T-cell (primary cell): Measurements from ENCODE around the gene LARGE1. TPM values are rescaled to one million over a fixed set of nuclear protein-coding genes. Genes with fewer than 3 reads are reported as not detected.

Source experiments
- ATAC-seq, 4 experiments: fragments of 200-7000 bp in 3 of 4; fragments of 150-1000 bp in 1 of 4; cut with Tn5 transposase; replicated peaks in 1 of 4; 1 replicate in 3 of 4; 2 replicates in 1 of 4; pipeline ENCODE4 v1.10.0; 2021; ENCODE audit warnings: moderate library complexity in 3 of 4, mild to moderate bottlenecking in 2 of 4, moderate number of reproducible peaks in 1 of 4
- CTCF ChIA-PET, 2 donors: fragments of 300-600 bp; sonication (Branson Sonifier 250); formaldehyde crosslinking; loops; one replicate each; lab custom pipeline; 2022; ENCODE audit warnings: antibody characterized with exemption in 2 of 2; lab: Charles Lee
- POLR2A ChIA-PET, 2 donors: fragments of 300-600 bp; sonication (Branson Sonifier 250); formaldehyde crosslinking; loops; one replicate each; lab custom pipeline; 2022; ENCODE audit warnings: antibody characterized with exemption in 2 of 2; lab: Charles Lee
- DNase-seq, 35 experiments: peaks; one replicate each; pipeline versions ENCODE4 v3.0.0 to v3.0.0-alpha.2; 2013 to 2023
- H3K27ac ChIP-seq: one replicate; pipeline ENCODE4 v1.5.1; 2013; ENCODE audit warnings: low read length
- H3K27me3 ChIP-seq, 2 experiments: replicated peaks in 1 of 2; 1 replicate in 1 of 2; 2 replicates in 1 of 2; pipeline versions ENCODE4 v1.6.1 to v1.7.0; 2013; ENCODE audit warnings: low read length in 1 of 2, mixed read lengths in 1 of 2; ENCODE audit not compliant: control insufficient read depth in 2 of 2, insufficient read depth in 2 of 2; ENCODE audit errors: extremely low read depth in 1 of 2
- H3K36me3 ChIP-seq, 2 donors: 1 replicate in 1 of 2; 2 replicates in 1 of 2; pipeline versions ENCODE4 v1.6.1 to v1.7.0; 2013; ENCODE audit warnings: low read length in 1 of 2; ENCODE audit not compliant: control insufficient read depth in 2 of 2, insufficient read depth in 1 of 2; ENCODE audit errors: extremely low read depth in 1 of 2
- H3K4me1 ChIP-seq, 2 experiments: 1 replicate in 1 of 2; 2 replicates in 1 of 2; pipeline versions ENCODE4 v1.6.1 to v1.7.0; 2013; ENCODE audit warnings: low read length in 2 of 2, mixed read lengths in 1 of 2; ENCODE audit not compliant: insufficient read depth in 2 of 2, control insufficient read depth in 1 of 2; ENCODE audit errors: extremely low read depth in 1 of 2
- H3K4me3 ChIP-seq, 2 donors: 1 replicate in 1 of 2; 2 replicates in 1 of 2; pipeline versions ENCODE4 v1.5.1 to v1.7.0; 2013; ENCODE audit warnings: mild to moderate bottlenecking in 2 of 2, low read length in 1 of 2, moderate library complexity in 1 of 2; ENCODE audit not compliant: control insufficient read depth in 1 of 2; ENCODE audit errors: extremely low read depth in 1 of 2
- H3K9me3 ChIP-seq: 2 replicates; pipeline ENCODE4 v1.7.0; 2013
- H3K27ac Mint-ChIP-seq, 2 donors: one replicate each; pipeline ENCODE4 v1.8.0; 2020 to 2021; ENCODE audit warnings: mild to moderate bottlenecking in 2 of 2, mixed read lengths in 2 of 2
- H3K27me3 Mint-ChIP-seq, 2 donors: one replicate each; pipeline ENCODE4 v1.8.0; 2021 to 2022; ENCODE audit warnings: mixed read lengths in 2 of 2
- H3K36me3 Mint-ChIP-seq: one replicate; pipeline ENCODE4 v1.8.0; 2021; ENCODE audit warnings: mixed read lengths
- H3K4me1 Mint-ChIP-seq, 3 donors: one replicate each; pipeline ENCODE4 v1.8.0; 2020 to 2022; ENCODE audit warnings: mixed read lengths in 3 of 3, mild to moderate bottlenecking in 1 of 3
- H3K4me3 Mint-ChIP-seq, 3 donors: one replicate each; pipeline ENCODE4 v1.8.0; 2020 to 2022; ENCODE audit warnings: mild to moderate bottlenecking in 3 of 3, mixed read lengths in 3 of 3, moderate library complexity in 3 of 3
- H3K9me3 Mint-ChIP-seq, 3 donors: one replicate each; pipeline ENCODE4 v1.8.0; 2020 to 2022; ENCODE audit warnings: mixed read lengths in 3 of 3
- WGBS: methylation state at CpG from one replicate; pipeline ENCODE4 v1.1.5; 2013; ENCODE audit warnings: missing lambda C conversion rate; ENCODE audit not compliant: insufficient coverage; 5-methylcytosine and 5-hydroxymethylcytosine counted together
- total RNA-seq, 35 experiments: library from RNA in 6 of 35; stranded (reverse) in 6 of 35; fragments of 120-200 nt in 1 of 35; gene quantifications; one replicate each; pipeline versions ENCODE4 v1.2.1 to v1.2.4 and lab custom pipeline; 2013 to 2026

Gene LARGE1
- total RNA-seq, 5 donors from 2014 or later (not counting 1 experiment from before 2014, with no cell fraction given), result 0.53 to 6.1 (median 3.0) TPM

DNA sequence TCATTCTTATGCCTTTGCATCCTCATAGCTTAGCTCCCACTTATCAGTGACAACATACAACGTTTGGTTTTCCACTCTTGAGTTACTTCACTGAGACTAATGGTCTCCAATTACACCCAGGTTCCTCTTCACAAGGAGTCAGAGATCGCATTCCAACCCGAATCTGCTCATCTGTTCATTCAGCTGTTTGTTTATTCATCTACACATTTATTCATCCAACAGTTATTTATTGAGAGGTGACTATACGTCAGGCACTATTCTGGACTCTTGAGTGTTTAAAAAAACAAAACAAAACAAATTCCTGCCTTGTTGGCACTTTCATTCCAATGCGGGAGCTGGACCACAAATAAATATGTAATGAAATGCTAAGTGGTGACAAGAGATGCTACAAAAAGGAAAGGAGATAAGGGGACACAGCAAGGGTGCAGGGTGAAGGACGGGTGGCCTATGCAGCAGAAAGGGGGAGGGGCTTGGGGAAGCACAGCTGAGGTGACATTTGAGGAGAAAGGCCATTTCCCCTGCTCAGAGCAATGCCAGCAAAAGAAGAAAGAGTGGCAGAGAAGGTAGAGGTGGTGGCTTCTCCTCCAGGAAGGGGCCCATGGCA is 468.3 kb downstream of the LARGE1 start:
- Mint-ChIP-seq H3K27ac (no peak overlapping the region), H3K9me3 (no peaks in the 10 kb centered on the region), H3K36me3 (no peaks in the 10 kb centered on the region), H3K4me1 (no peaks in the 10 kb centered on the region), H3K27me3 (peaks cover 0 to 4% of the 10 kb centered on the region in 2 donors), H3K4me3 (no peak overlapping the region)
- no peak overlapping the region for H3K4me3 ChIP-seq
- WGBS, result 60% methylated on average over 1 of the region's 6 CpGs
- DNase-seq (no peak), ATAC-seq (no peak)
- no peaks in the 10 kb centered on the region for H3K36me3 ChIP-seq
- no peaks in the 10 kb centered on the region for H3K4me1 ChIP-seq
- no peak overlapping the region for H3K27ac ChIP-seq
- ChIA-PET CTCF (no interaction called here), POLR2A (no interaction called here)
- no peaks in the 10 kb centered on the region for H3K27me3 ChIP-seq
- no peaks in the 10 kb centered on the region for H3K9me3 ChIP-seq

DNA sequence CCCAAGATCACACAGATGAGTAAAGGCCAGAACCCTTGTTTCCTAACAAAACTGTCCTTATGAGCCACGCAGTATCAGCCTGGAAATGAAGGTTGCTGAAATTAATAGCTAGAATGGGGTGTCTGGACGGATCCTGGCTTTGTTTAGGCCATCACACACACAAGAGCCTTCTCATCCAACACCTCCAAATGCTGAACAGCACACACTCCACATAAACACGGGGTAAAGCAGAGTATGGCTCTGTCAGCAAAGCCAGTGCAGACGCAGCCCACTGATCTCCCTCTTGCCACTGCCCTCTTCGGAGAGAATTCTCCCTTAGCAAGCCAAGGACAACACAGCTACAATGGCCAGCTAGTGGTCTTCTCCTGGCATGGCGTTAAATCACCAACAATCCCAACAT is 469.5 kb downstream of the LARGE1 start:
- Histone ChIP-seq H3K9me3 (no peaks in the 10 kb centered on the region), H3K4me3 (no peak overlapping the region), H3K27me3 (peaks cover 0 to 3% of the 10 kb centered on the region in 2 experiments), H3K27ac (no peak overlapping the region), H3K36me3 (no peaks in the 10 kb centered on the region), H3K4me1 (no peaks in the 10 kb centered on the region)
- POLR2A ChIA-PET, result no interaction called here
- 75% methylated on average over 2 of the region's 6 CpGs for whole genome bisulfite sequencing
- Mint-ChIP-seq H3K4me1 (no peaks in the 10 kb centered on the region), H3K27ac (no peak overlapping the region), H3K4me3 (no peak overlapping the region), H3K27me3 (peaks cover 0 to 4% of the 10 kb centered on the region in 2 donors), H3K36me3 (no peaks in the 10 kb centered on the region), H3K9me3 (no peaks in the 10 kb centered on the region)
- CTCF ChIA-PET, result no interaction called here
- no peak for DNase-seq
- ATAC-seq, result no peak

DNA sequence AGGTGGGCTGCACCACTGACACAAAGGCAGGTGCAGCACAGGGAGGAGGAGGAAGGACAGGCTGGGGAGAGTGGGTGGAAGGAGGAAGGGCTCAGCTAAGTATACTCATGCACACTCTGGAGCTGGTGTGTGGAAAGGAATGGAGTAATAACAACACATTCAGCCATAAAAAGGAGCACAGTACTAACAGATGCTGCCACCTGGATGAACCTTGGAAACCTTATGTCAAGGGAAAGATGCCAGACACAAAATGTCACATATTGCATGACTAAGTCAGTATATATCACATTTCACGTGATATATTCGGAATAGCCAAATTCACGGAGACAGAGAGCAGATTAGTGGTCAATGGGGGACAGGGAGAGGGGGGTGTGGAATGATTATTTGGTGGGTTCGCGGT is 472.5 kb downstream of the LARGE1 start:
- H3K4me1 Mint-ChIP-seq, result no peaks in the 10 kb centered on the region
- Histone ChIP-seq H3K27ac (no peak overlapping the region), H3K9me3 (no peaks in the 10 kb centered on the region), H3K36me3 (no peaks in the 10 kb centered on the region), H3K4me1 (no peaks in the 10 kb centered on the region), H3K27me3 (peaks cover 0 to 3% of the 10 kb centered on the region in 2 experiments), H3K4me3 (no peak overlapping the region)
- no peak overlapping the region for H3K4me3 Mint-ChIP-seq
- POLR2A ChIA-PET, result no interaction called here
- H3K27ac Mint-ChIP-seq, result no peak overlapping the region
- H3K27me3 Mint-ChIP-seq, result peaks cover 0 to 8% of the 10 kb centered on the region in 2 donors
- WGBS, result no CpG with 5 or more reads among the region's 5 CpGs
- DNase-seq (no peak), ATAC-seq (no peak)
- H3K9me3 Mint-ChIP-seq, result peaks cover 0 to 3% (median 0%) of the 10 kb centered on the region in 3 donors
- CTCF ChIA-PET, result no interaction called here
- H3K36me3 Mint-ChIP-seq, result no peaks in the 10 kb centered on the region

- ChIA-PET POLR2A (no interaction called here), CTCF (no interaction called here)
- H3K4me1 ChIP-seq, result no peaks in the 10 kb centered on the region
- no peak overlapping the region for H3K27ac ChIP-seq
- H3K4me3 Mint-ChIP-seq, result no peak overlapping the region
- H3K27me3 Mint-ChIP-seq, result peaks cover 0 to 8% of the 10 kb centered on the region in 2 donors
- 40% methylated on average over 1 of the region's 6 CpGs for WGBS
- DNase-seq, result no peak
- H3K9me3 ChIP-seq, result no peaks in the 10 kb centered on the region
- peaks cover 0 to 3% of the 10 kb centered on the region in 2 experiments for H3K27me3 ChIP-seq
- H3K36me3 Mint-ChIP-seq, result no peaks in the 10 kb centered on the region
- no peak for ATAC-seq
- no peaks in the 10 kb centered on the region for H3K4me1 Mint-ChIP-seq
- H3K9me3 Mint-ChIP-seq, result peaks cover 0 to 7% (median 4%) of the 10 kb centered on the region in 3 donors
- H3K27ac Mint-ChIP-seq, result no peak overlapping the region
- no peak overlapping the region for H3K4me3 ChIP-seq
- no peaks in the 10 kb centered on the region for H3K36me3 ChIP-seq
Observed at GRCh38 chr22:33443683-33444082, 476.6 kb downstream of the LARGE1 start.

DNA sequence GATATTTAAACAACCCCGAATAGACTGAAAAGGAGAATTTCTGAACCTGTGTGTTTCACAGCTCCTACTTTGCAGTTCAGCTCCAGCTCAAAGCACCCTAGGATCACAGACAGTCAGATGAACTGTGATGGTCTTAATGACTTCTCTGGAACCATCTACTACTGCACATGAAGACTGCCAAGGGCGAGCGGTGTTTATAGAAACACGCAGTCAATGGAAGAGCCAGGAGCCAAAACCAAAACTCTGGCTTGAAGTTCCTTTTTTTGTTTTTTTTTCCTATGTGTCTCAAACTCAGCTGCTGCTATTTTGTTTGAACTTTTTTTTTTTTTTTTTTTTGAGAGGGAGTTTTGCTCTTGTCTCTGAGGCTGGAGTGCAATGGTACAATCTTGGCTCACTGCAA is 479.5 kb downstream of the LARGE1 start:
- DNase-seq (no peak), ATAC-seq (no peak)
- Mint-ChIP-seq H3K4me3 (no peak overlapping the region), H3K36me3 (no peaks in the 10 kb centered on the region), H3K9me3 (peaks cover 0 to 7% (median 4%) of the 10 kb centered on the region in 3 donors), H3K27me3 (peaks cover 0 to 4% of the 10 kb centered on the region in 2 donors), H3K4me1 (no peaks in the 10 kb centered on the region), H3K27ac (no peak overlapping the region)
- CTCF ChIA-PET, result no interaction called here
- POLR2A ChIA-PET, result no interaction called here
- no peak overlapping the region for H3K4me3 ChIP-seq
- H3K9me3 ChIP-seq, result no peaks in the 10 kb centered on the region
- H3K4me1 ChIP-seq, result no peaks in the 10 kb centered on the region
- H3K27ac ChIP-seq, result no peak overlapping the region
- WGBS, result 48% methylated on average over 4 of the region's 4 CpGs
- no peaks in the 10 kb centered on the region for H3K27me3 ChIP-seq
- no peaks in the 10 kb centered on the region for H3K36me3 ChIP-seq

GRCh38 chr22:33438273-33438672 is 482.0 kb downstream of the LARGE1 start:
- ChIA-PET CTCF (no interaction called here), POLR2A (interaction anchor here in 1 of 2 donors (0.6 kb wide), 1 partner anchor 29 kb away, joined by 8 read pairs; no protein-coding TSS in a partner anchor)
- Histone ChIP-seq H3K4me1 (no peaks in the 10 kb centered on the region), H3K36me3 (no peaks in the 10 kb centered on the region), H3K9me3 (no peaks in the 10 kb centered on the region), H3K27me3 (no peaks in the 10 kb centered on the region), H3K27ac (no peak overlapping the region), H3K4me3 (no peak overlapping the region)
- no peak overlapping the region for H3K4me3 Mint-ChIP-seq
- H3K9me3 Mint-ChIP-seq, result peaks cover 0 to 4% (median 4%) of the 10 kb centered on the region in 3 donors
- DNase-seq, result no peak
- no peak overlapping the region for H3K27ac Mint-ChIP-seq
- no peaks in the 10 kb centered on the region for H3K27me3 Mint-ChIP-seq
- 0% methylated on average over 1 of the region's 7 CpGs for WGBS
- ATAC-seq, result no peak
- H3K4me1 Mint-ChIP-seq, result no peaks in the 10 kb centered on the region
- H3K36me3 Mint-ChIP-seq, result no peaks in the 10 kb centered on the region
